PFSK-1 (cell line): Measurements from ENCODE around the gene SGK1.

ENCODE experiments used
- FOXP2 ChIP-seq: optimal IDR thresholded peaks from 2 replicates; pipeline ENCODE3; 2011; ENCODE audit warnings: borderline replicate concordance, control low read depth, inconsistent platforms; ENCODE audit not compliant: insufficient read depth; ENCODE audit errors: extremely low read length, extremely low read depth
- POLR2AphosphoS5 ChIP-seq: IDR thresholded peaks from 2 replicates; pipeline ENCODE4 v1.6.1; 2012; ENCODE audit warnings: low read depth, mild to moderate bottlenecking, control low read depth, low read length, moderate library complexity
- REST ChIP-seq, 2 experiments: IDR thresholded peaks; 2 replicates each; pipeline versions ENCODE4 v1.6.1 to v1.8.0; 2011 to 2012; ENCODE audit warnings: low read depth in 2 of 2, low read length in 2 of 2, control low read depth in 1 of 2, inconsistent platforms in 1 of 2, mild to moderate bottlenecking in 1 of 2, moderate library complexity in 1 of 2; ENCODE audit not compliant: insufficient read depth in 1 of 2
- SIN3A ChIP-seq: IDR thresholded peaks from 2 replicates; pipeline ENCODE4 v1.6.1; 2012; ENCODE audit warnings: mild to moderate bottlenecking, low read length, moderate library complexity, borderline replicate concordance; ENCODE audit not compliant: insufficient read depth
- TAF1 ChIP-seq: IDR thresholded peaks from 2 replicates; pipeline ENCODE4 v1.6.1; 2012; ENCODE audit warnings: low read length, control low read depth, borderline replicate concordance; ENCODE audit not compliant: insufficient read depth

- TF ChIP-seq REST (IDR thresholded peaks at IDR 0.05; ENCODE audit: insufficient read depth in 1 of 2, low read depth in 2 of 2, low read length in 2 of 2) (no peak), POLR2AphosphoS5 (no peak), SIN3A (no peak), TAF1 (no peak), FOXP2 (no peak)
Observed at GRCh38 chr6:134323294-134323693, 5.4 kb upstream of the SGK1 start.
